ENCODE measurements around the gene FAM107B. TPM values are rescaled to one million over a fixed set of nuclear protein-coding genes. Genes with fewer than 3 reads are reported as not detected.

FAM107B gene
- total RNA-seq, 1 donor from 2014 or later = 39.0 TPM

DNA sequence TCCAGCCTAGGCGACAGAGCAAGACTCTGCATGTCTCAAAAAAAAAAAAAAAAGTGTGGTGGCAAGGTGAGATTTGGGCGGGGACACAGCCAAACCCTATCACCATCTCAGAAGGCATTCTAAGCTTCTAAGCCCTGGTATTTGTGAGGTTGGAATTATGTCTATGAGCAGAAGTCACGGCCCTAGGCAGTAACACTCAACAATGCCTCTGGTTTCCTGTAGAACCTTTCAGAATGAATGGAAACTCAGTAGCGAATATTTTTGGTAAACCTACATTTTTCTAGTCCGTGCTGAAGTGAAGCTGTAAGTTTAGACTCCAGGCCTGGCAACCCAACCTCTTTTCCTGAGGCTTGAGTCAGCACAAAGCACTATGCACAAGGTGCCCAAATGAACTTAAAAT is 88.3 kb downstream of the FAM107B start:
- no peak overlapping the region for H3K27ac Mint-ChIP-seq (ENCODE audit: unreplicated experiment)
- H3K4me3 Mint-ChIP-seq = no peak overlapping the region
- peaks cover 2% of the 10 kb centered on the region for H3K9me3 Mint-ChIP-seq
- TF ChIP-seq, protein P1, sequence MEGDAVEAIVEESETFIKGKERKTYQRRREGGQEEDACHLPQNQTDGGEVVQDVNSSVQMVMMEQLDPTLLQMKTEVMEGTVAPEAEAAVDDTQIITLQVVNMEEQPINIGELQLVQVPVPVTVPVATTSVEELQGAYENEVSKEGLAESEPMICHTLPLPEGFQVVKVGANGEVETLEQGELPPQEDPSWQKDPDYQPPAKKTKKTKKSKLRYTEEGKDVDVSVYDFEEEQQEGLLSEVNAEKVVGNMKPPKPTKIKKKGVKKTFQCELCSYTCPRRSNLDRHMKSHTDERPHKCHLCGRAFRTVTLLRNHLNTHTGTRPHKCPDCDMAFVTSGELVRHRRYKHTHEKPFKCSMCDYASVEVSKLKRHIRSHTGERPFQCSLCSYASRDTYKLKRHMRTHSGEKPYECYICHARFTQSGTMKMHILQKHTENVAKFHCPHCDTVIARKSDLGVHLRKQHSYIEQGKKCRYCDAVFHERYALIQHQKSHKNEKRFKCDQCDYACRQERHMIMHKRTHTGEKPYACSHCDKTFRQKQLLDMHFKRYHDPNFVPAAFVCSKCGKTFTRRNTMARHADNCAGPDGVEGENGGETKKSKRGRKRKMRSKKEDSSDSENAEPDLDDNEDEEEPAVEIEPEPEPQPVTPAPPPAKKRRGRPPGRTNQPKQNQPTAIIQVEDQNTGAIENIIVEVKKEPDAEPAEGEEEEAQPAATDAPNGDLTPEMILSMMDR (conservative IDR thresholded peaks at IDR 0.05) = no peak
- H3K4me1 Mint-ChIP-seq = peaks cover 19% of the 10 kb centered on the region
- H3K36me3 Mint-ChIP-seq (ENCODE audit: low read depth) = no peaks in the 10 kb centered on the region
- no peaks in the 10 kb centered on the region for H3K27me3 Mint-ChIP-seq (ENCODE audit: low read depth)
- no peak for DNase-seq (ENCODE audit: low read depth, low spot score)

DNA sequence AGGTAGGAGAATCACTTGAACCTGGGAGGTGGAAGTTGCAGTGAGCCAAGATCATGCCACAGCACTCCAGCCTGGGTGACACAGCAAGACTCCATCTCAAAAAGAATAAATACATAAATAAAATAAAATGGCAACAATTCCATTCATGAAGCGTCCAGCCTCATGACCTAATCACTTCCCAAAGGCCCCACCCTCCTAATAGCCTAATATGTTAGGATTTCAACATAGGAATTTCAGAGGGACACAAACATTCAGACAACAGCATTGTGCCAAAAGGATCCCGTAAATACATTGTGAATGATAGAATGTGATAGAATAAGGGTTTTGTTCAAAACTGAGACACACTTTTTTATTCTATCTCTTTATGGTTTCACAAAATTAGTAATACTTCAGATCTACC is 90.3 kb downstream of the FAM107B start:
- no peak for DNase-seq (ENCODE audit: low read depth, low spot score)
- H3K4me1 Mint-ChIP-seq = peaks cover 19% of the 10 kb centered on the region
- no peaks in the 10 kb centered on the region for H3K27me3 Mint-ChIP-seq (ENCODE audit: low read depth)
- H3K27ac Mint-ChIP-seq (ENCODE audit: unreplicated experiment) = no peak overlapping the region
- no peak overlapping the region for H3K4me3 Mint-ChIP-seq
- TF ChIP-seq, protein P1 (conservative IDR thresholded peaks at IDR 0.05) = no peak
- peaks cover 2% of the 10 kb centered on the region for H3K9me3 Mint-ChIP-seq
- no peaks in the 10 kb centered on the region for H3K36me3 Mint-ChIP-seq (ENCODE audit: low read depth)

- H3K4me3 Mint-ChIP-seq = no peak overlapping the region
- TF ChIP-seq, protein P1 (conservative IDR thresholded peaks at IDR 0.05) = no peak
- no peak for DNase-seq (ENCODE audit: low read depth, low spot score)
- H3K36me3 Mint-ChIP-seq (ENCODE audit: low read depth) = no peaks in the 10 kb centered on the region
- no peak overlapping the region for H3K27ac Mint-ChIP-seq (ENCODE audit: unreplicated experiment)
- H3K27me3 Mint-ChIP-seq (ENCODE audit: low read depth) = no peaks in the 10 kb centered on the region
- H3K9me3 Mint-ChIP-seq = peaks cover 1% of the 10 kb centered on the region
- peaks cover 12% of the 10 kb centered on the region for H3K4me1 Mint-ChIP-seq
Measured at GRCh38 chr10:14683256-14683655, 91.4 kb downstream of the FAM107B start.

DNA sequence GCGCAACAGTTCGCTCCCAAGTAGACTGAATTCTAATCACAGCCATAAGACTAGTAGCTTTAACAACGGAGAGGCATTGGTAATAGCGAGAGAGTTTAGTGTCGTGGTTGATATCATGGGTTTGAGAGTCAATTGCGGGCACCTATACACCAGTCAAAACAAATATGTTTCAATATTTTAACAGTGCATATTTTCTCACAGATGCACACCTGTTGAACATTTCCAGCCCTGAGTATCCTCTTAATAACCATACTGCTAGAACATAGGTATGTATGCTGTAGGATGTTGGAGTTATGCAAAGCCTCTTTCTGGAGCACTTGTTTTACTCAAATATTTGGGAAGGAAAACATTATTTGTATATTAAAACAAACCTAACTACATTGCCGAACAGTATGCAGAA is 92.9 kb downstream of the FAM107B start:
- TF ChIP-seq, protein P1 (conservative IDR thresholded peaks at IDR 0.05) = no peak
- Mint-ChIP-seq H3K4me1 (no peaks in the 10 kb centered on the region), H3K27ac (ENCODE audit: unreplicated experiment) (no peak overlapping the region), H3K27me3 (ENCODE audit: low read depth) (no peaks in the 10 kb centered on the region), H3K36me3 (ENCODE audit: low read depth) (no peaks in the 10 kb centered on the region), H3K4me3 (no peak overlapping the region), H3K9me3 (no peaks in the 10 kb centered on the region)
- DNase-seq (ENCODE audit: low read depth, low spot score) = no peak

GRCh38 chr10:14681305-14681704 is 93.4 kb downstream of the FAM107B start:
- H3K27me3 Mint-ChIP-seq (ENCODE audit: low read depth) = no peaks in the 10 kb centered on the region
- TF ChIP-seq, protein P1 (conservative IDR thresholded peaks at IDR 0.05) = no peak
- no peaks in the 10 kb centered on the region for H3K36me3 Mint-ChIP-seq (ENCODE audit: low read depth)
- no peak overlapping the region for H3K4me3 Mint-ChIP-seq
- H3K27ac Mint-ChIP-seq (ENCODE audit: unreplicated experiment) = no peak overlapping the region
- no peak for DNase-seq (ENCODE audit: low read depth, low spot score)
- no peaks in the 10 kb centered on the region for H3K9me3 Mint-ChIP-seq
- H3K4me1 Mint-ChIP-seq = no peaks in the 10 kb centered on the region

DNA sequence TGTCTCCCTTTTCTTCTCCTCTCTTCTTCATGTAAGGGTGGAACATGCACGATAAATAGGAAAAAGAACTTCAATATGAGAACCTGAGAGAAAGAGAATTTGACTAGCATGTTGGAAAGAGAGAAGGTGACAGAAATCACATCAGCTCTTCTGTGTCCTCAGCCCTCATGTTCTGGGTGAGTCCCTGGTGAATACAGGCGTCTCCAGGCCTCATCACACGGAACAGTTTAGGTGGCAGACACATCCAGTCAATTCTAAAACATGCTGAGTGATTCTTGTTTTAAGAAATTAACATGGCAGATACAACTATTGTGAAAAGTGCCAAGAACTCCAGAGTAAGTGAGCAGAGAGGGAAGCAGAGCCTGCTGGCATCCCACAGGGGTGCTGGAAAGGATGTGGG is 96.1 kb downstream of the FAM107B start:
- H3K4me1 Mint-ChIP-seq = no peaks in the 10 kb centered on the region
- H3K9me3 Mint-ChIP-seq = no peaks in the 10 kb centered on the region
- no peak overlapping the region for H3K4me3 Mint-ChIP-seq
- H3K27ac Mint-ChIP-seq (ENCODE audit: unreplicated experiment) = peak overlapping the region; percentile 14
- no peaks in the 10 kb centered on the region for H3K36me3 Mint-ChIP-seq (ENCODE audit: low read depth)
- TF ChIP-seq, protein P1 (conservative IDR thresholded peaks at IDR 0.05) = no peak
- peaks cover 2% of the 10 kb centered on the region for H3K27me3 Mint-ChIP-seq (ENCODE audit: low read depth)
- DNase-seq (ENCODE audit: low read depth, low spot score) = no peak

All from neural crest cell (in vitro differentiated cells).